H1 (cell line): ENCODE data around the gene HNRNPAB.
"Not testable (repeated sequence)": the region's sequence is repeated elsewhere in the genome, so short reads cannot be mapped to it uniquely, and the experiment has no call there.

Experiments used
- ATF2 ChIP-seq: IDR thresholded peaks from 2 replicates; pipeline ENCODE4 v1.6.1; 2012; ENCODE audit warnings: low read length, inconsistent platforms
- BCL11A ChIP-seq, 2 experiments: IDR thresholded peaks; one replicate each; pipeline ENCODE4 v1.6.1; 2011; ENCODE audit warnings: low read depth in 2 of 2, low read length in 2 of 2, mild to moderate bottlenecking in 2 of 2
- CREB1 ChIP-seq: IDR thresholded peaks from 2 replicates; pipeline ENCODE4 v1.6.1; 2012; ENCODE audit warnings: inconsistent platforms
- CTCF ChIP-seq, 3 experiments: IDR thresholded peaks; 1 replicate in 2 of 3; 2 replicates in 1 of 3; pipeline versions ENCODE4 v1.5.1 to v1.6.1; 2011; ENCODE audit warnings: low read length in 3 of 3, mild to moderate bottlenecking in 3 of 3, inconsistent platforms in 2 of 3, low read depth in 1 of 3, moderate library complexity in 1 of 3; ENCODE audit not compliant: insufficient read depth in 1 of 3; ENCODE audit errors: control extremely low read depth in 1 of 3
- EGR1 ChIP-seq: IDR thresholded peaks from 2 replicates; pipeline ENCODE4 v1.6.1; 2011; ENCODE audit warnings: low read depth, low read length, borderline replicate concordance
- FOSL1 ChIP-seq: IDR thresholded peaks from 2 replicates; pipeline ENCODE4 v1.6.1; 2011; ENCODE audit warnings: mild to moderate bottlenecking, low read depth, low read length, moderate library complexity; ENCODE audit not compliant: insufficient read depth
- GABPA ChIP-seq: IDR thresholded peaks from 2 replicates; pipeline ENCODE4 v1.6.1; 2011; ENCODE audit warnings: mild to moderate bottlenecking, low read length, moderate library complexity, borderline replicate concordance; ENCODE audit not compliant: insufficient read depth
- JUND ChIP-seq: IDR thresholded peaks from 2 replicates; pipeline ENCODE4 v1.6.1; 2011; ENCODE audit warnings: mild to moderate bottlenecking, improper control_type of control experiment, low read length
- NRF1 ChIP-seq: IDR thresholded peaks from 2 replicates; pipeline ENCODE4 v1.6.1; 2011; ENCODE audit warnings: mild to moderate bottlenecking, low read depth, low read length, improper control_type of control experiment
- POLR2AphosphoS5 ChIP-seq: IDR thresholded peaks from 2 replicates; pipeline ENCODE4 v1.6.1; 2011; ENCODE audit warnings: low read depth, low read length
- RAD21 ChIP-seq, 2 experiments: IDR thresholded peaks in 1 of 2; conservative IDR thresholded peaks in 1 of 2; 2 replicates each; pipeline ENCODE4 v1.6.1; 2011; ENCODE audit warnings: low read depth in 2 of 2, low read length in 2 of 2, improper control_type of control experiment in 1 of 2, inconsistent platforms in 1 of 2, mild to moderate bottlenecking in 1 of 2, moderate library complexity in 1 of 2
- SIN3A ChIP-seq, 2 experiments: IDR thresholded peaks in 1 of 2; conservative IDR thresholded peaks in 1 of 2; 2 replicates each; pipeline ENCODE4 v1.6.1; 2011 to 2012; ENCODE audit warnings: low read length in 2 of 2, improper control_type of control experiment in 1 of 2, low read depth in 1 of 2, mild to moderate bottlenecking in 1 of 2
- TAF1 ChIP-seq: IDR thresholded peaks from 2 replicates; pipeline ENCODE4 v1.6.1; 2011; ENCODE audit warnings: mild to moderate bottlenecking, low read depth, low read length

DNA sequence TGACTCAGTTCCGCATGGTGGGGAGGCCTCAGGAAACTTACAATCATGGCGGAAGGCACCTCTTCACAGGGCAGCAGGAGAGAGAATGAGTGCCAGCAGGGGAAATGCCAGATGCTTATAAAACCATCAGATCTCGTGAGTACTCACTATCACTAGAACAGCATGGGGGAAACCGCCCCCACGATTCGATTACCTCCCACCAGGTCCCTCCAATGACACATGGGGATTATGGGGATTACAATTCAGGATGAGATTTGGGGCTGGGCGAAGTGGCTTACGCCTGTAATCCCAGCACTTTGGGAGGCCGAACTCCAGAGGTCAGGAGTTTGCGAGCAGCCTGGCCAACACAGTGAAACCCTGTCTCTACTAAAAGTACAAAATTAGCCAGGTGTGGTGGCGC, 6.2 kb upstream of the HNRNPAB start:
- not testable (repeated sequence) for TF ChIP-seq POLR2AphosphoS5; CTCF (IDR thresholded peaks at IDR 0.05; ENCODE audit: control extremely low read depth in 1 of 3, insufficient read depth in 1 of 3, low read depth in 1 of 3, low read length in 3 of 3); EGR1; SIN3A (conservative IDR thresholded peaks at IDR 0.05 in 1 of 2, IDR thresholded peaks at IDR 0.05 in 1 of 2; ENCODE audit: low read depth in 1 of 2, low read length in 2 of 2); RAD21 (IDR thresholded peaks at IDR 0.05 in 1 of 2, conservative IDR thresholded peaks at IDR 0.05 in 1 of 2; ENCODE audit: low read depth in 2 of 2, low read length in 2 of 2); NRF1; CREB1; TAF1; GABPA; BCL11A (IDR thresholded peaks at IDR 0.05; ENCODE audit: low read depth in 2 of 2, low read length in 2 of 2); JUND; ATF2; FOSL1
